Fibroblast of skin of right biceps (primary cell): ENCODE measurements around the gene FBF1.

Experiments used
- DNase-seq: peaks from one replicate; pipeline ENCODE4 v3.0.0-alpha.2; 2013

Gene FBF1

GRCh38 chr17:75914643-75915267 lies 26.1 kb downstream of the FBF1 start:
- no peak for DNase-seq

- no peak for DNase-seq
These were observed 27.2 kb downstream of the FBF1 start for GRCh38 chr17:75913537-75914210.

GRCh38 chr17:75910699-75911098 lies 30.1 kb downstream of the FBF1 start:
- no peak for DNase-seq

GRCh38 chr17:75909812-75910274 lies 31.0 kb downstream of the FBF1 start:
- no peak for DNase-seq

- no peak for DNase-seq
These were observed 31.6 kb downstream of the FBF1 start for GRCh38 chr17:75909051-75909811.

- DNase-seq: no peak
These were observed 32.6 kb downstream of the FBF1 start for GRCh38 chr17:75908201-75908600.

- no peak for DNase-seq
These were observed 34.5 kb downstream of the FBF1 start for GRCh38 chr17:75906143-75906884.

- peak; percentile 95 for DNase-seq
These were observed 35.9 kb downstream of the FBF1 start, which contains the start of gene MRPL38 for GRCh38 chr17:75904749-75905521. MRPL38 (minus strand) TSS chr17:75904884; CDS start chr17:75904875, 9 bp downstream.

GRCh38 chr17:75902406-75902805 lies 38.4 kb downstream of the FBF1 start:
- DNase-seq: no peak

GRCh38 chr17:75901727-75902126 lies 39.1 kb downstream of the FBF1 start:
- DNase-seq: no peak

- no peak for DNase-seq
These were observed 39.9 kb downstream of the FBF1 start for GRCh38 chr17:75900691-75901533.

- no peak for DNase-seq
These were observed 40.9 kb downstream of the FBF1 start for GRCh38 chr17:75899767-75900468.

GRCh38 chr17:75899353-75899752 lies 41.5 kb downstream of the FBF1 start:
- no peak for DNase-seq

GRCh38 chr17:75898791-75899190 lies 42.1 kb downstream of the FBF1 start:
- DNase-seq: no peak

GRCh38 chr17:75898065-75898464 lies 42.8 kb downstream of the FBF1 start:
- no peak for DNase-seq

- DNase-seq: no peak
These were observed 43.5 kb downstream of the FBF1 start for GRCh38 chr17:75897160-75898019.

GRCh38 chr17:75896415-75897159 lies 44.3 kb downstream of the FBF1 start, which contains the start of gene TRIM65:
TRIM65 (minus strand) TSS chr17:75896951; CDS start chr17:75896937, 14 bp downstream.
- DNase-seq: peak; percentile 81

- peak; percentile 45 for DNase-seq
These were observed 45.3 kb downstream of the FBF1 start for GRCh38 chr17:75895370-75896155.
